Stimulated activated CD4-positive, alpha-beta T cell treated with anti-CD3 and anti-CD28 coated beads, Interleukin-12 subunit alpha, Interleukin-12 subunit beta, amount 100 ng/mL, for 48 hours (primary cell): ENCODE data around the gene MTFMT.
"Not testable (repeated sequence)": the region's sequence is repeated elsewhere in the genome, so short reads cannot be mapped to it uniquely, and the experiment has no call there.

ENCODE experiments used
- DNase-seq, 3 donors: peaks; one replicate each; pipeline ENCODE4 v3.0.0-alpha.2; 2020; ENCODE audit warnings: low read depth in 2 of 3, low spot score in 1 of 3

The MTFMT gene

DNA sequence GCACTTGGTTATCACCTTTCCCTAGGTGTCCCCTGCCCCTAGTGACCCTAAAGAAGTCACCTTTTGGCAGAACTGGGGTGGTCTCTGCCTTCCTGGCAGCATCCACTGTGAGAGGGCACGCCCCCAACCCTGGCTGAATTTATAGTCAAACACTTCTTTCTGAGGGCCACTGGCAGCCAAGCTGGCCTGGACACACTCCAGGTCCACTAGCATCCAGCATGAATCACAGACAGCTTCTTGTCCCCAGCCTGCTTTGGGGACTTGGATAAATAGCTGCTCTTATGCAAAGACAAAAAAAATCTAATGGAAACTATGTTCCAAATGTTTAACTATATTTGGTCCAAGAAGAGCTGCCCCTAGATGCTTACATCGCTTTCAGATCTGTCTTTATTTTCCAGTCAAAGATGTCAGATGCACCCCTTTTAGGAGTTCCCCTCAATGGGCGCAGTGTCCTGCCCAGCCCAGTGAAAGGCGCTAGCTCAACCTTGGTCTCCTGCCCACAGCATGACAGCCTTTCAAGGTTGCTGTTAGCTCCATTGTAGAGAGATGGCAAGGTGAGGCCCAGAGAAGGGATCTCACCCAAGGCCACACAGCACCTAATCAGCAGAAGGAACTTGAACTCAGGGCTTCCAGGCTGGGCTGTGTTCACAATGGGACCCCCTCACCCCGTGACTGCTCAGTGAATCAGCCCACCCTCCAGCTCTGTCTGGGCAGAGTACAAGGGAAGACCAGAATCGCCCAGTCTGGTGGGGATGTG, 31.4 kb upstream of the MTFMT start:
- DNase-seq, result no peak

DNA sequence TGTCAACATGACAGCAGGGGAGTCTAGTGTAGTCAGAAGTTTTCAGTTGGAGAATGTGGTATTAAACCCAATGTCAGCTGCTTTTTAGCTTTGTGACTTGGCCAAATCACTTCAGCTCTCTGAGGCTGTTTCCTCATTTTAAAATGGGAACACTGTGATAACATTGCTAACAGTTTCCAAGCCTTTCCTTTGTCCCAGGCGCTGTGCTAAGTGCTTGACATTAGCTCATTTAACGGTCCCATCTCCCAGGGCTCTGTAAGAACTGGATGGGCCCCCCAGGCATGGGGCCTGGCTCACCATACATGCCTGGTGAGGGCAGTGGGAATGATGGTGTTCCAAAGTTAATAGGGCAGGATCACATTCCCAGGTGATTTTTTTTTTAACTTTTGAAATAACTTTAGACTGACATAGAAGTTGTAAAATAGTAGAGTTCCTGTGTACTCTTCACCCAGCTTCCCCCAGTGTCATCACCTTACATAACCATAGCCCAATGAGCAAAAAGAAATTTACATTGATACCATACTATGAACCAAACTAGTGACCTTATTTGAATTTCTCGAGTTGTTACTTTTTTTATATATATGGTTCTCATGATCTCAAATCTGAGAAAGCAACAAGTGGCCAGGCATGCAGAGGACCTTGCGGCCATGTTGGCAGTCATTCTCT, 30.6 kb upstream of the MTFMT start:
- DNase-seq, result no peak

DNA sequence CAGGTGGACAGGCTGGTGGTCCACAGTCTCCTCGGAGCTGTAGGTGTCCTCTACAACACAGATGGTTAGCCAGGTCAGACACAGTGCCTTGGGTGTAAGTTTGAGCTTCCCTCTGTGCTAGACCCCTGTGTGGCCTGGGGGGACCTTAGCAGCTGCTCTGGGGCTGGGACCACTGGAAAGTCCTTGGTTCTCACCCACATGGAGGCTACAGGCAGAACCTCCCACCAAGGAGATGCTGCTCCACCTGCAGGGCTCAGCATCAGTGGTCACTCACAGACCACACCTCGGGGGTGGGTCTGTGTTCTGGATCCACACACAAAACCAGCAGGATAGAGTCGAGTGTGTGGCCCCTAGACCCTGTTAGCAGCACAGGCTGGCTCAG, 29.9 kb upstream of the MTFMT start:
- DNase-seq, result no peak

GRCh38 chr15:65058394-65059368, 29.2 kb upstream of the MTFMT start:
- no peak for DNase-seq

GRCh38 chr15:65057549-65057940, 28.1 kb upstream of the MTFMT start:
- no peak for DNase-seq

GRCh38 chr15:65056868-65057548, 27.6 kb upstream of the MTFMT start:
- DNase-seq, result no peak

GRCh38 chr15:65056106-65056505, 26.7 kb upstream of the MTFMT start:
- no peak for DNase-seq

DNA sequence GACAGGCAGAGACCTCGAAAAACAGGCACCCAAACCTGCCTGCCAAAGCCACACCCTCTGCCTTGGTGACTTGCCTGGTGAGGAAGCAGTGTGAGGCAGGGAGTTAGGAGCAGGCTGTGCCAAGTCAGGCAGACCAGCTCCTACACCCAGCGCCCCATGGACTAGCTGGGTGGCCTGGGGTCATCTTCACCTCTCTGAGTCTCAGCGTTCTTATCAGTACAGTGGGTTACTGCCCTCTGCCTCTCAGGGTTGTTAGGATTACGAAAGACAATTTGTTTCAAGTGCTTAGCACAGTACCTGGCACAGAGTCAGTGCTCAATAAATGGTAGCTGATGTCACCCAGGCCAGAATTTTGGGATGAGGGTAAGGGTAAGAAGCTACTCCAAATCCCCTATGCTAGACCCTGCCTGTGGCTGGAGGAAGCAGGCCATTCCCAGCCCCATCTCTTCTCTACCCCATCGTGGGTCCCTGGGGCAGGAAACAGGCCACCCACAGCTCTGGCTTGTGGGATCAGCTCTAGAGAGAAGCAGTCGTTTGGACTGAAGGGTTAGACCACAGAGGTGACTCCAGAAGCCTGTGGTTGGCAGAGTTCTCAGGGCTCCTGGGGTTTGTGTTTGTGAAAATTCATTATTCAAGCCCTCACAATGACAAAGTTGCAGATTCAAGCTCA, 25.9 kb upstream of the MTFMT start:
- DNase-seq, result no peak

DNA sequence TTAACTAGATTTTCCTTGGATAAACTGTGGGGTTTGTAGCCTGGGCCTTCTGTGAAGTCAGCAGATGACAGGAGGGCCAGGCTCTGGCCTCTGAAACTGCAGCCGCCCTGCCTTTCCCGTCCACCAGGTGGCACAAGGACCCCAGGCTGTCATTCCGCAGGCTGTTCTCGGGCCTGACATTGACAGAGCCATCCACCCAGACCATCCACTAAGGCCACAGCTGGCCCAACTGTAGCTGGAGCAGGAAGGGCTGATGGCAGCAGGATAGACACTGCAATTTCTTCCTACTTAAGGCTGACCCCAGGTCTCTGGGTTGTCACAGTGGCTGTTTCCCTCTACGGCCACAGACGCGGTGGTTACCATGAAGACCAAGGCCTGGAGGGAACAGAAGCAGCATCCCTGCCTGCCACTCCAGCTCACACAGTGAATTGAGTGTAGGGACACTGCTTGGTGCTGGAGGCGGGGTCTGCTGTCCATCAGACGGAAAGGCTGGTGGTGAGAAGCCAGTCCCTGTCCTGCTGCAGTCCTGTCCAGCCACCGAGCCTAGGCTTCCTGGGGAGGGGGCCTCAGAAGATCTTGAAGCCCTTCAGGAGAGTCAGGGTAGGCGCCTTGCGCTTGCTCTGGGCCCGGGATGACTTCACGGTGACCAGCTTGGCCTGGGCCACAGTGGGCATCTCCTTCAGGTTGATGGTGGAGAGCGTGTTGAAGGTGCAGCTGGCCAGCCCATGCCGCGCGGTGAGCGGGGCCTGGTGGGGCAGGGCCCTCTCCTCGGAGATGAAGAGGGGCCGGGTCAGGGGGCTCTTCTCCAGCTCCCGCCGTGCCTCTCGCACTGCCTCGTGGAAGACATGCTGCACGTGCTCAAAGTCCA, 25.1 kb upstream of the MTFMT start:
- peak; percentile 43 to 50 (median 47) for DNase-seq

GRCh38 chr15:65052956-65053355, 23.5 kb upstream of the MTFMT start:
- DNase-seq, result no peak

- DNase-seq, result no peak
Observed at GRCh38 chr15:65051266-65051665, 21.8 kb upstream of the MTFMT start.

DNA sequence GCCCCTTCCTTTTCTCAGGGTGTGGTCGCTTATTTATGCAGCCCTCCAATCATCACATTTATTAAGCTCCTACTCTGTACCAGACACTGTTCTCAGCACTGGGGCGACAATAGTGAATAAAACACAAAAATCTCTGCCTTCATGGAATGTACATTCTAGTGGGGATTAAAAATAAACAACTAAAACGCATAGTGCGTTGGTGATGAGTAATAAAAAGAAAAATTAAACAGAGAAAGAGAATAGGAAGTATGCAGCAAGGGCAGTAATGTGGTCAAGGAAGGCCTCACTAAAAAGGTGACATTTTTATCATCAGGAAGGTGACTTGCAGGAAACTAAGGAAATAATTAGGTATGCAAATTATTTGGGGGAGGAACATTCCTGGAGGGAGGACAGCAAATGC, 20.8 kb upstream of the MTFMT start:
- no peak for DNase-seq

DNA sequence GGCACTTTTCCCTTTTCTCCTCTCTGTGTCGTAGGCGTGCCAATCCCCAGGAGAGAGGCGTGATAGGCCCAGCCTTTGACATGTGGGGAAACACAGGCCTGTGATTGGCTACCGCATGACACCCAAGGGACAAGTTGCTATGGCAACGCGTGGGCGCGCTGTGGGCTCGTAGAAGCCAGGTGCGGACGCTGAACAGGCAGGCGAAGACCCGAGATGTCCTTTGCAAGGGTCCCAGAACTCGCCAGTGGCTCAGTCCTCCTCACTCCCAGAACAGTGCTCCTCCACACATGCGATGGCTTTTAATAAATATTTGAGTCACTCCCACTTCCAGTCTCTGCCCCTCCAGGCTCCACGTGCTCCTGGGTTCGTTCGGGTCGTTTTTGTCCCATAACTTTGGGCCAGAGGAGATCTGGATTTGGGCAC, 20.0 kb upstream of the MTFMT start:
- DNase-seq, result peak; percentile 75 to 86 (median 81)

- DNase-seq, result no peak
Observed at GRCh38 chr15:65048241-65048640, 18.8 kb upstream of the MTFMT start.

- DNase-seq, result no peak
Observed at GRCh38 chr15:65044724-65045481, 15.5 kb upstream of the MTFMT start, which contains the start of gene SLC51B. Gene SLC51B (plus strand): TSS chr15:65045387. CDS start chr15:65050005, 4,618 bp downstream.

DNA sequence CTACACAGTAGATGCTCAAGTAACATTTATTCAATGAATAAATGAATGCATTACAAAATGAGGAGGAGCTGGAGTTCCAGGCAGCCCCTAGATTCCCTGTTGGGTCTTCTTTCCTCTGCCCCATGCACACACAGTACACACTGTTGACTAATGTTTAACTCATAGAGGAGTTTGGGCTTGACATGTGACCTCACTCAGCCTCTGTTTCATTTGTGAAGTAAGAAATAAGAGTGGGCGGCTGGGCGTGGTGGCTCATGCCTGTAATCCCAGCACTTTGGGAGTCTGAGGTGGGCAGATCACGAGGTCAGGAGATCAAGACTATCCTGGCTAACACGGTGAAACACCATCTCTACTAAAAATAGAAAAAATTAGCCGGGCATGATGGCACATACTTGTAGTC, 14.8 kb upstream of the MTFMT start:
- not testable (repeated sequence) for DNase-seq

GRCh38 chr15:65042776-65043327, 13.4 kb upstream of the MTFMT start:
- DNase-seq, result no peak

- no peak for DNase-seq
Observed at GRCh38 chr15:65041787-65042186, 12.3 kb upstream of the MTFMT start.
